Left cardiac atrium (tissue), 4 donors: ENCODE data around the gene KRT32. TPM values are rescaled to one million over a fixed set of nuclear protein-coding genes. Genes with fewer than 3 reads are reported as not detected.
A peak's percentile ranks its signal among the peaks of the same experiment; 100 is the strongest.

ENCODE experiments used
- ATAC-seq, 2 donors: fragments of 200-7000 bp; cut with Tn5 transposase; one replicate each; pipeline ENCODE4 v1.9.1; 2020; ENCODE audit warnings: mild to moderate bottlenecking in 2 of 2, moderate library complexity in 2 of 2
- DNase-seq: peaks from one replicate; pipeline ENCODE4 v3.0.0-alpha.2; 2020
- intact Hi-C, 2 donors: fragments of 100-400 bp; cut with DNase I; formaldehyde crosslinking; loops; one replicate each; pipeline versions ENCODE4 v1.14.1 to v1.15.1; 2022 to 2023
- long read RNA-seq: library from polyadenylated mRNA; unstranded; transcript quantifications from one replicate; pipeline ENCODE4 v2.0.0, GENCODE V29; 2021
- total RNA-seq, 2 donors: library from RNA; stranded (reverse); fragmentation: NEBNext Ultra II Directional; extraction: Animal tissue kit (Norgen Biotek cat#: 25700); gene quantifications; one replicate each; pipeline ENCODE4 v1.2.1, GENCODE V29; 2021
- donor health status: DM: no; HTN: yes; CAD: no.
- donor health status: DM: no; HTN: yes; CAD: no; lungs with severe emphysema.
- donor health status: DM: yes; HTN: yes; CAD: no.
- donor health status: Dilated cardiomyopathy.

KRT32 gene
- total RNA-seq, result not detected
- long read RNA-seq, result 0 reads

- intact Hi-C loops, result no loop called here
- ATAC-seq (no peak), DNase-seq (no peak)
These were observed at the start of gene KRT32 for GRCh38 chr17:41466988-41467387. TSS of gene KRT32 (minus strand) at chr17:41467386. CDS start at chr17:41467325, 61 bp downstream.

- no peak for DNase-seq
- intact Hi-C loops, result no loop called here
These were observed 49.7 kb upstream of the KRT32 start for GRCh38 chr17:41516830-41517283.

GRCh38 chr17:41516147-41516829, 49.1 kb upstream of the KRT32 start:
- no peak for DNase-seq
- ATAC-seq, result no peak
- intact Hi-C loops, result no loop called here

More at GRCh38 chr17:41516830-41517283, 49.7 kb upstream of the KRT32 start:
- ATAC-seq, result no peak

GRCh38 chr17:41513168-41513547, 46.0 kb upstream of the KRT32 start:
- DNase-seq, result no peak
- no peak for ATAC-seq
- intact Hi-C loops, result no loop called here

- DNase-seq (no peak), ATAC-seq (no peak)
- intact Hi-C loops, result no loop called here
These were observed 45.5 kb upstream of the KRT32 start for GRCh38 chr17:41512546-41513167.

GRCh38 chr17:41511716-41512115, 44.5 kb upstream of the KRT32 start:
- DNase-seq (no peak), ATAC-seq (no peak)
- intact Hi-C loops, result no loop called here

- ATAC-seq (peak in 1 of 2 donors; percentile 56), DNase-seq (no peak)
- intact Hi-C loops, result no loop called here
These were observed 43.9 kb upstream of the KRT32 start for GRCh38 chr17:41511116-41511515.

- no peak for ATAC-seq
- no peak for DNase-seq
- intact Hi-C loops, result no loop called here
These were observed 43.3 kb upstream of the KRT32 start for GRCh38 chr17:41510251-41511065.

- DNase-seq, result no peak
- intact Hi-C loops, result no loop called here
- no peak for ATAC-seq
These were observed 40.2 kb upstream of the KRT32 start for GRCh38 chr17:41507315-41507880.

GRCh38 chr17:41505809-41506767, 38.9 kb upstream of the KRT32 start:
- intact Hi-C loops, result no loop called here
- DNase-seq (no peak), ATAC-seq (no peak)

- ATAC-seq, result no peak
- intact Hi-C loops, result no loop called here
- no peak for DNase-seq
These were observed 38.0 kb upstream of the KRT32 start, which contains the start of gene KRT13 for GRCh38 chr17:41505007-41505808. TSS of gene KRT13 (minus strand) at chr17:41505612. CDS start at chr17:41505550, 62 bp downstream.

- intact Hi-C loops, result no loop called here
- DNase-seq (no peak), ATAC-seq (no peak)
These were observed 37.2 kb upstream of the KRT32 start for GRCh38 chr17:41504246-41504977.

GRCh38 chr17:41503202-41503601, 36.0 kb upstream of the KRT32 start:
- DNase-seq (no peak), ATAC-seq (no peak)
- intact Hi-C loops, result no loop called here

- peak in 1 of 2 donors; percentile 51 for ATAC-seq
- DNase-seq, result no peak
- intact Hi-C loops, result no loop called here
These were observed 33.1 kb upstream of the KRT32 start for GRCh38 chr17:41500131-41500911.

GRCh38 chr17:41499714-41500113, 32.5 kb upstream of the KRT32 start:
- no peak for ATAC-seq
- intact Hi-C loops, result no loop called here
- no peak for DNase-seq

GRCh38 chr17:41498276-41498675, 31.1 kb upstream of the KRT32 start:
- intact Hi-C loops, result no loop called here
- no peak for DNase-seq
- peak in 1 of 2 donors; percentile 4 for ATAC-seq
